Mesendoderm (in vitro differentiated cells): ENCODE results near the gene ATP1A2.

ENCODE experiments used
- DNase-seq: peaks from one replicate; pipeline ENCODE4 v3.0.0; 2013
- H2AK5ac ChIP-seq: 2 replicates; pipeline ENCODE4 v1.6.1; 2013; ENCODE audit warnings: low read length, inconsistent platforms
- H2BK120ac ChIP-seq: 2 replicates; pipeline ENCODE4 v1.6.1; 2013; ENCODE audit warnings: low read depth, mild to moderate bottlenecking, low read length, moderate library complexity, mixed read lengths
- H2BK15ac ChIP-seq: replicated peaks from 2 replicates; pipeline ENCODE4 v1.6.1; 2013; ENCODE audit warnings: low read depth, mild to moderate bottlenecking, moderate library complexity
- H2BK5ac ChIP-seq: 2 replicates; pipeline ENCODE4 v1.6.1; 2013; ENCODE audit warnings: low read length, inconsistent platforms
- H3K18ac ChIP-seq: 2 replicates; pipeline ENCODE4 v1.6.1; 2013; ENCODE audit warnings: mild to moderate bottlenecking, low read length, mixed read lengths
- H3K23ac ChIP-seq: one replicate; pipeline ENCODE4 v1.6.1; 2013; ENCODE audit warnings: low read length
- H3K27ac ChIP-seq: 2 replicates; pipeline ENCODE4 v1.5.1; 2013; ENCODE audit warnings: low read depth, mild to moderate bottlenecking, inconsistent platforms, low read length, moderate library complexity
- H3K27me3 ChIP-seq: 2 replicates; pipeline ENCODE4 v1.6.1; 2013; ENCODE audit warnings: low read length, control low read depth, mild to moderate bottlenecking, inconsistent platforms; ENCODE audit not compliant: insufficient read depth, poor library complexity
- H3K36me3 ChIP-seq: 2 replicates; pipeline ENCODE4 v1.6.1; 2013; ENCODE audit warnings: low read length, inconsistent platforms; ENCODE audit not compliant: control insufficient read depth, insufficient read depth
- H3K4ac ChIP-seq: one replicate; pipeline ENCODE4 v1.6.1; 2013; ENCODE audit warnings: low read depth, mild to moderate bottlenecking, low read length, moderate library complexity
- H3K4me1 ChIP-seq: 2 replicates; pipeline ENCODE4 v1.6.1; 2013; ENCODE audit warnings: low read depth, low read length, inconsistent platforms; ENCODE audit not compliant: control insufficient read depth
- H3K4me2 ChIP-seq: 2 replicates; pipeline ENCODE4 v1.6.1; 2013; ENCODE audit warnings: low read length
- H3K4me3 ChIP-seq: 2 replicates; pipeline ENCODE4 v1.5.1; 2013; ENCODE audit warnings: mild to moderate bottlenecking, low read length
- H3K56ac ChIP-seq: one replicate; pipeline ENCODE4 v1.6.1; 2013; ENCODE audit warnings: low read length
- H3K79me1 ChIP-seq: 2 replicates; pipeline ENCODE4 v1.6.1; 2013; ENCODE audit warnings: low read length, inconsistent platforms
- H3K79me2 ChIP-seq: 2 replicates; pipeline ENCODE4 v1.6.1; 2013; ENCODE audit warnings: mild to moderate bottlenecking, low read length; ENCODE audit not compliant: control insufficient read depth, insufficient read depth
- H3K9ac ChIP-seq: 2 replicates; pipeline ENCODE4 v1.6.1; 2013; ENCODE audit warnings: low read length, inconsistent platforms
- H4K5ac ChIP-seq: one replicate; pipeline ENCODE4 v1.6.1; 2013; ENCODE audit warnings: low read length
- H4K8ac ChIP-seq: one replicate; pipeline ENCODE4 v1.6.1; 2013; ENCODE audit warnings: low read depth, mild to moderate bottlenecking, control low read depth, low read length, moderate library complexity
- WGBS: extraction: QIAGEN DNeasy Blood & Tissue Kit; methylation state at CpG from one replicate; pipeline ENCODE4 v1.1.7; 2013; ENCODE audit warnings: low lambda C conversion rate, missing lambda C conversion rate; ENCODE audit not compliant: insufficient coverage; ENCODE audit errors: extremely low coverage; 5-methylcytosine and 5-hydroxymethylcytosine counted together

Gene ATP1A2

GRCh38 chr1:160158534-160158933, 43.0 kb downstream of the ATP1A2 start:
- H3K9ac ChIP-seq: no peak overlapping the region
- H3K27ac ChIP-seq: no peak overlapping the region
- no peak overlapping the region for H2BK5ac ChIP-seq
- H4K8ac ChIP-seq: no peak overlapping the region
- no CpG with 5 or more reads among the region's 4 CpGs for WGBS
- no peak overlapping the region for H3K18ac ChIP-seq
- H2AK5ac ChIP-seq: no peak overlapping the region
- no peak overlapping the region for H3K4me2 ChIP-seq
- H3K56ac ChIP-seq: no peak overlapping the region
- no peak overlapping the region for H4K5ac ChIP-seq
- no peak overlapping the region for H3K23ac ChIP-seq
- no peak for DNase-seq
- no peak overlapping the region for H3K4me3 ChIP-seq
- no peaks in the 10 kb centered on the region for H3K27me3 ChIP-seq
- no peak overlapping the region for H3K4ac ChIP-seq
- H3K79me1 ChIP-seq: no peaks in the 10 kb centered on the region
- no peak overlapping the region for H2BK120ac ChIP-seq
- peaks cover 2% of the 10 kb centered on the region for H3K4me1 ChIP-seq
- H2BK15ac ChIP-seq: no peak overlapping the region
- H3K79me2 ChIP-seq: no peaks in the 10 kb centered on the region
- no peaks in the 10 kb centered on the region for H3K36me3 ChIP-seq

- Histone ChIP-seq H3K4me1 (peaks cover 5% of the 10 kb centered on the region), H2AK5ac (no peak overlapping the region), H2BK120ac (no peak overlapping the region), H2BK5ac (no peak overlapping the region), H3K4me2 (no peak overlapping the region), H3K18ac (no peak overlapping the region), H3K79me1 (no peaks in the 10 kb centered on the region), H3K23ac (no peak overlapping the region), H3K27me3 (no peaks in the 10 kb centered on the region), H4K8ac (no peak overlapping the region), H3K36me3 (no peaks in the 10 kb centered on the region), H4K5ac (no peak overlapping the region), H3K4ac (no peak overlapping the region), H3K79me2 (no peaks in the 10 kb centered on the region), H2BK15ac (no peak overlapping the region), H3K56ac (no peak overlapping the region), H3K4me3 (no peak overlapping the region), H3K9ac (no peak overlapping the region), H3K27ac (no peak overlapping the region)
- no peak for DNase-seq
These were observed 44.3 kb downstream of the ATP1A2 start for GRCh38 chr1:160159846-160160245.

- Histone ChIP-seq H3K4me2 (no peak overlapping the region), H2BK15ac (no peak overlapping the region), H3K79me1 (no peaks in the 10 kb centered on the region), H3K79me2 (no peaks in the 10 kb centered on the region), H2BK120ac (no peak overlapping the region), H2BK5ac (no peak overlapping the region), H3K27ac (no peak overlapping the region), H4K5ac (no peak overlapping the region), H3K4me1 (peaks cover 6% of the 10 kb centered on the region), H2AK5ac (no peak overlapping the region), H3K27me3 (no peaks in the 10 kb centered on the region), H4K8ac (no peak overlapping the region), H3K9ac (peak overlapping the region; percentile 12), H3K23ac (no peak overlapping the region), H3K56ac (peak overlapping the region; percentile 80), H3K18ac (peak overlapping the region; percentile 35), H3K4me3 (no peak overlapping the region), H3K4ac (no peak overlapping the region), H3K36me3 (no peaks in the 10 kb centered on the region)
- no CpG with 5 or more reads among the region's 6 CpGs for WGBS
- DNase-seq: peak; percentile 84
These were observed 46.6 kb downstream of the ATP1A2 start for GRCh38 chr1:160161965-160162705.

- no peaks in the 10 kb centered on the region for H3K27me3 ChIP-seq
- no peak for DNase-seq
- no peak overlapping the region for H3K4me2 ChIP-seq
- no peak overlapping the region for H3K4ac ChIP-seq
- H3K79me1 ChIP-seq: no peaks in the 10 kb centered on the region
- peak overlapping the region; percentile 50 for H3K56ac ChIP-seq
- no peak overlapping the region for H4K5ac ChIP-seq
- no peak overlapping the region for H3K9ac ChIP-seq
- WGBS: no CpG with 5 or more reads among the region's 2 CpGs
- peaks cover 10% of the 10 kb centered on the region for H3K4me1 ChIP-seq
- no peak overlapping the region for H3K27ac ChIP-seq
- no peak overlapping the region for H4K8ac ChIP-seq
- H2BK120ac ChIP-seq: no peak overlapping the region
- H3K4me3 ChIP-seq: no peak overlapping the region
- no peaks in the 10 kb centered on the region for H3K79me2 ChIP-seq
- no peaks in the 10 kb centered on the region for H3K36me3 ChIP-seq
- H3K18ac ChIP-seq: peak overlapping the region; percentile 44
- H2AK5ac ChIP-seq: peak overlapping the region; percentile 65
- no peak overlapping the region for H2BK15ac ChIP-seq
- H2BK5ac ChIP-seq: peak overlapping the region; percentile 26
- no peak overlapping the region for H3K23ac ChIP-seq
These were observed 47.4 kb downstream of the ATP1A2 start for GRCh38 chr1:160162931-160163330.

GRCh38 chr1:160163615-160164014, 48.1 kb downstream of the ATP1A2 start:
- Histone ChIP-seq H4K5ac (no peak overlapping the region), H4K8ac (no peak overlapping the region), H2BK15ac (no peak overlapping the region), H3K27ac (no peak overlapping the region), H3K4me2 (no peak overlapping the region), H3K36me3 (no peaks in the 10 kb centered on the region), H3K27me3 (no peaks in the 10 kb centered on the region), H3K4me1 (peaks cover 10% of the 10 kb centered on the region), H3K4ac (no peak overlapping the region), H3K79me2 (no peaks in the 10 kb centered on the region), H2AK5ac (peak overlapping the region; percentile 65), H2BK5ac (no peak overlapping the region), H2BK120ac (no peak overlapping the region), H3K4me3 (no peak overlapping the region), H3K18ac (no peak overlapping the region), H3K9ac (no peak overlapping the region), H3K79me1 (no peaks in the 10 kb centered on the region), H3K23ac (no peak overlapping the region), H3K56ac (no peak overlapping the region)
- DNase-seq: peak; percentile 85
- no CpG with 5 or more reads among the region's 1 CpG for WGBS

- peak overlapping the region; percentile 54 for H2AK5ac ChIP-seq
- H2BK15ac ChIP-seq: no peak overlapping the region
These were observed 48.6 kb downstream of the ATP1A2 start for GRCh38 chr1:160164121-160164520.

More at GRCh38 chr1:160164121-160164520, 48.6 kb downstream of the ATP1A2 start:
- Histone ChIP-seq H2BK120ac (no peak overlapping the region), H3K9ac (no peak overlapping the region), H4K5ac (no peak overlapping the region), H3K4me1 (peaks cover 12% of the 10 kb centered on the region), H3K18ac (no peak overlapping the region), H3K4me3 (no peak overlapping the region), H3K23ac (no peak overlapping the region), H3K79me2 (no peaks in the 10 kb centered on the region), H2BK5ac (peak overlapping the region; percentile 64), H3K4me2 (no peak overlapping the region), H3K4ac (peak overlapping the region; percentile 1), H3K79me1 (no peaks in the 10 kb centered on the region), H3K36me3 (no peaks in the 10 kb centered on the region), H3K27me3 (no peaks in the 10 kb centered on the region), H3K27ac (no peak overlapping the region), H4K8ac (no peak overlapping the region), H3K56ac (no peak overlapping the region)
- WGBS: no CpG with 5 or more reads among the region's 10 CpGs
- DNase-seq: peak; percentile 49
